Activated naive CD4-positive, alpha-beta T cell treated with anti-CD3 and anti-CD28 coated beads for 36 hours (primary cell): ENCODE results near the gene FTCD. TPM values are rescaled to one million over a fixed set of nuclear protein-coding genes. Genes with fewer than 3 reads are reported as not detected.
A peak's percentile ranks its signal among the peaks of the same experiment; 100 is the strongest.

Experiments
- CTCF ChIA-PET: fragments of 350-600 bp; sonication (Branson Sonifier 250); formaldehyde crosslinking; loops from one replicate; lab custom pipeline; 2021; ENCODE audit warnings: antibody characterized with exemption; lab: Charles Lee
- DNase-seq: peaks from one replicate; pipeline ENCODE4 v3.0.0-alpha.2; 2020
- H3K27ac Mint-ChIP-seq: one replicate; pipeline ENCODE4 v1.8.0; 2021; ENCODE audit warnings: mild to moderate bottlenecking, mixed read lengths
- H3K27me3 Mint-ChIP-seq: one replicate; pipeline ENCODE4 v1.8.0; 2021; ENCODE audit warnings: low read depth, mixed read lengths
- H3K36me3 Mint-ChIP-seq: one replicate; pipeline ENCODE4 v1.8.0; 2021; ENCODE audit warnings: low read depth, mixed read lengths
- H3K4me1 Mint-ChIP-seq: one replicate; pipeline ENCODE4 v1.8.0; 2021; ENCODE audit warnings: low read depth, mixed read lengths
- H3K4me3 Mint-ChIP-seq: one replicate; pipeline ENCODE4 v1.8.0; 2021; ENCODE audit warnings: mild to moderate bottlenecking, moderate library complexity, mixed read lengths
- H3K9me3 Mint-ChIP-seq: one replicate; pipeline ENCODE4 v1.8.0; 2021; ENCODE audit warnings: mixed read lengths
- intact Hi-C: fragments of 100-400 bp; cut with micrococcal nuclease; formaldehyde crosslinking; loops from one replicate; pipeline ENCODE4 v1.15.1; 2023
- total RNA-seq, 2 experiments: library from RNA; stranded (reverse); gene quantifications; one replicate each; pipeline ENCODE4 v1.2.3, GENCODE V29; 2021

The FTCD gene
- total RNA-seq, 2 experiments from 2014 or later = not detected

DNA sequence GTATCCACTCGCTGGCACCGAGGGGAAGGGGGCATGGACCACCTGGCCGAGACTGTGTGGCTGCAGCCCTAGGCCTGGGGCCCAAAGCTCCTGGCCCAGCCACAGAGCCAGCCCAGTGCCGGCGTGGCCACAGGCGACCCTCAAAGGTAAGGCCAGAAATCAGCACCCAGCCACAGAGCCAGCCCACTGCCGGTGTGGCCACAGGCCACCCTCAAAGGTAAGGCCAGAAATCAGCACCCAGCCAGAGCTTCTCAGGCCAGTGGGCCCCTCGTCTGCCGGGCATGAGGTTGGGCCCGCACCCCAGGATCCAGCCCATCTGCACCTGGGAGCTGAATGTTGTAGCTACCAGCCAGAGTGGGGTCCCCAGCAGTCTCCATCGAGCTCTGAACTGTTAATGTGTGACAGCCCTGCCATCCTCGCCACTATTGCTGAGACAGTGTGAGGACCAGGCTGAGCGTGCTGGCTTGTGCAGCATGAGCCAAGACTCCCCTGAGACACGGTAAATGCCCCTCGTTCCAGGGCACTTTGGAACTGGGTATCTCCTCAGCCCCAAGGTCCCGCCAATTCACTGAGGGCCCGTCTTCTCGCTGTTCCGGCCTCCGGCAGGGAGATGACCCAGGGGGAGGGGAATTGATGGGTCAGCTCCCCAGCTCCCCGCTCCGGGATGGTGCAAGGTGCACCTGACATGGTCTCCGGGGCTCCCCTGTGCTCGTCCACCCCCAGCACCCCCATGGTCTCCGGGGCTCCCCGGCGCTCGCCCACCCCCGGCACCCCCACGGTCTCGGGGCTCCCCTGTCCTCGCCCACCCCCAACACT lies 4.7 kb upstream of the FTCD start:
- no peaks in the 10 kb centered on the region for H3K36me3 Mint-ChIP-seq
- intact Hi-C loops = no loop called here
- H3K27ac Mint-ChIP-seq = no peak overlapping the region
- H3K4me3 Mint-ChIP-seq = no peak overlapping the region
- H3K27me3 Mint-ChIP-seq = no peaks in the 10 kb centered on the region
- no peaks in the 10 kb centered on the region for H3K4me1 Mint-ChIP-seq
- no peaks in the 10 kb centered on the region for H3K9me3 Mint-ChIP-seq
- DNase-seq = no peak
- CTCF ChIA-PET = no interaction called here

DNA sequence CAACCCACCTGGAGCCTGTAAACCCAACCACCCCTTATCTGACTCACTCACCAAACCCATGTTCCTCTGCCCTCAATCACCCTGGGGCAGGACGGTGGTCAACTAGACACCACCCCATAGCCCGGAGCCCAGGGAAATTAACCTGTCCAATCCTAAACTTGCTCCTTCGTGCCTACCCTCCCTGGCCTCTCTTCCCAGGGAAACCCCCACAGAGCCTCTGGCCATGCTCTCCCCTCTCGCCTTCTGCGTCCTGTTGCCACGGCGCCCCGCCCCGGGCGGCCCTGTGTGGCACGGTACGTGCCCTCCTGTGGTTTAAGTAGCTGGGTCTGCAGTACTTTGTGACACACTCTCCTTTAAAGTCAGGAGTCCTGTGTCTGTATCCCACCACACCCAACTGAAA lies 4.0 kb upstream of the FTCD start:
- Mint-ChIP-seq H3K27ac (no peak overlapping the region), H3K36me3 (no peaks in the 10 kb centered on the region), H3K4me1 (no peaks in the 10 kb centered on the region), H3K9me3 (no peaks in the 10 kb centered on the region), H3K4me3 (no peak overlapping the region), H3K27me3 (no peaks in the 10 kb centered on the region)
- intact Hi-C loops = no loop called here
- no peak for DNase-seq
- CTCF ChIA-PET = no interaction called here

DNA sequence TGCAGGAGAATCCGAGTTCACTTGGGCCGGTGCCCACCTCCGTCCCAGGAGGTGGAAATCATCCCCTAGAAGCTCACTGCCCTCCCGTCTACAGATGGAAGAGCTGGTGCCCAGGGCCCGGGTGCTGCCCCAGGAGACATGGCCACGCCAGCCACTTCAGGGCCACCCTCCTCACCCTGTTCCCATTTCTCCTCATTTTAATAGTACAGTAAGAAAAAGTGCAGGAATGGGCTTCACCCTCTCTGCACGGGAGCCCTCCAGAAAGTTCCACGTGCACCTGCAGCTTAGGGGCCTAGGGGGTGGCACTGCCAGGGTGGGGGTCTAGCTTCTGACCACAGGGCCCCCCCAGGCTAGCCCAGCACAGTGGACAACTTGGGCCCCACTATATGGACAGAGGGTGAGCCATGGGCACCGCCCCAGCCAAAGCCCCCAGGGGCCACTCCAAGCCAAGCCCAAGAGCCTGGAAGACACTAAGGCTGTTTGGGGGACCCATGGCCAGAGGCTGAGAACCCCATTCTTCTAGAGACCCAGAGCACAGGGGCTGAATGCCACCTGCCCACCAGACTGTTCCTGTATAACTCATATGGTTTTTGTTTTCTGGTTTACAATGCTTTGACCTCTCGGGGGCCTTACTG lies 3.4 kb upstream of the FTCD start:
- CTCF ChIA-PET = no interaction called here
- Mint-ChIP-seq H3K27me3 (no peaks in the 10 kb centered on the region), H3K4me1 (no peaks in the 10 kb centered on the region), H3K4me3 (no peak overlapping the region), H3K36me3 (no peaks in the 10 kb centered on the region), H3K27ac (no peak overlapping the region), H3K9me3 (no peaks in the 10 kb centered on the region)
- DNase-seq = no peak
- intact Hi-C loops = no loop called here

DNA sequence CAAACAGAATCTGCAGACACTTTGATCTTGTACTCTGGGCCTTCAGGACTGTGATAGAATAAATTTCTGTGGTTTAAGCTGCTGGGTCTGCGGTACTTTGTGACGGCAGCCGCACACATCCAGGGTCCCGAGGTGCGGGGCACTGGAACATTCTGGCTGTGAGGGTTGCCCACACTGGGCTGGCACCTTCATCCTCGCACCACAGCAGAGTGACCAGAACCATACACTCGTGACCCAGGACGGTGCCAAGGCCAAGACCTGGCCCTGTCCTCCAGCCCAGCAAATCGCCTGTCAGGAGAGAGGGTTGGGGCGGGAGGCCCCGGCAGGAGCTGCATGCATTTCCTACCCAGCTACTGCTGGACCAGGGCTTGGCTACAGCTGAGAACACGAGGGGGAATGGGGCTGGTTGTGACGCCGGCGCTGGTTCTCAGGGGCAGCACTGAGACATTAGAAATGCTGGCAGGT lies 2.6 kb upstream of the FTCD start:
- CTCF ChIA-PET = no interaction called here

DNA sequence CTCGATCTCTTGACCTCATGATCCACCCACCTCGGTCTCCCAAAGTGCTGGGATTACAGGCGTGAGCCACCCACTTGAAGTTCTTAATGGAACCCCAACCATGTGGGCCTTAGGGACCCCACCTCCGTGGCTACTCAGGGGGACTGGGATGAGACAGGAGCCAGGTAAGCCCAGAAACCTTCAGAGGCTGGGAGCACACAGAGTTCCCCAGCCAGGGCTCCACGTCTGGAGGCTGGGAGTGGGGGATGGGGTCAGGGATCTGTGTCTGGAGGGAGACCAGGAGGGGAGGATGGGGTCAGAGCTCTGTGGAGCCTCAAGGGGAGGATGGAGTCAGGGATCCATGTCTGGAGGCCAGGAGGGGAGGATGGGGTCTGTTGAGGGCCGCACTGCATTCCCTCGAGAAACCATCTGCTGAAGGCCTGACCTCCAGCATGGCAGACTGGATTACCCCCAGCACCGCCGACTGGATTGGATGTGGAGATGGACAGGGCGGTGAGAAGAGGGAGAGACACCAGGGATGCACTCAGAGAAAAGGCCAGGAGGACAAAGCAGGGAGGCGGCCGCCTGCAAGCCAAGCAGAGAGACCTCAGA lies 2.1 kb upstream of the FTCD start:
- Mint-ChIP-seq H3K27ac (no peak overlapping the region), H3K9me3 (no peaks in the 10 kb centered on the region), H3K4me3 (no peak overlapping the region), H3K36me3 (no peaks in the 10 kb centered on the region), H3K27me3 (no peaks in the 10 kb centered on the region), H3K4me1 (peaks cover 2% of the 10 kb centered on the region)
- DNase-seq = no peak
- intact Hi-C loops = no loop called here
- CTCF ChIA-PET = no interaction called here

More for the DNA sequence above, 2.6 kb upstream of the FTCD start:
- DNase-seq = no peak
- Mint-ChIP-seq H3K36me3 (no peaks in the 10 kb centered on the region), H3K9me3 (no peaks in the 10 kb centered on the region), H3K4me3 (no peak overlapping the region), H3K4me1 (no peaks in the 10 kb centered on the region), H3K27me3 (no peaks in the 10 kb centered on the region), H3K27ac (no peak overlapping the region)
- intact Hi-C loops = no loop called here

DNA sequence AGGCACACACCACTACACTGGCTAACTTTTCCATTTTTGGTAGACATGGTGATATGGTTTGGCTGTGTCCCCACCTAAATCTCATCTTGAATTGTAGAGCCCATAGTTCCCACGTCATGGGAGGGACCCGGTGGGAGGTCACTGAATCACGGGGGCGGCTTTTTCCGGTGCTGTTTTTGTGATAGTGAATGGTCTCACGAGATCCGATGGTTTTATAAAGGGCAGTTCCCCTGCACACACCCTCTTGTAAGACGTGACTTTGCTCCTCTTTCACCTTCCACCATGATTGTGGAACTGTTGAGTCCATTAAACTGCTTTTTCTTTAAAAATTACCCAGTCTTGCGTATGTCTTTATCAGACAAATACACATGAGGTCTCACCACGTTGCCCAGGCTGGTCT lies 1.3 kb upstream of the FTCD start:
- CTCF ChIA-PET = no interaction called here
- intact Hi-C loops = no loop called here
- Mint-ChIP-seq H3K27me3 (no peaks in the 10 kb centered on the region), H3K4me3 (no peak overlapping the region), H3K36me3 (no peaks in the 10 kb centered on the region), H3K4me1 (peaks cover 2% of the 10 kb centered on the region), H3K27ac (no peak overlapping the region), H3K9me3 (no peaks in the 10 kb centered on the region)
- no peak for DNase-seq

DNA sequence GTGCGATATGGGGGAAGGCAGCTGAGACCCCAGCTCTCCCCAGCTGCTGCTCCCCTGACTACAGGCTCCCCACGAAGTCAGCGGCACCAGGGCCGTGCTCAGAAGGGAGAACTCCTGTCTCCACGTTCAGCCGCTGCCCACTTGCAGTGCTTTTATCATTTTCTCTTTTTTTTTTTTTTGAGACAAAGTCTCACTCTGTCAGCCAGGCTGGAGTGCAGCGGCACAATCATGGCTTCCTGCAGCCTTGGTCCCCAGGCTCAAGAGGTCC lies 933 bp upstream of the FTCD start:
- intact Hi-C loops = no loop called here
- H3K9me3 Mint-ChIP-seq = no peaks in the 10 kb centered on the region
- peaks cover 2% of the 10 kb centered on the region for H3K4me1 Mint-ChIP-seq
- CTCF ChIA-PET = no interaction called here
- DNase-seq = no peak
- H3K27ac Mint-ChIP-seq = no peak overlapping the region
- no peaks in the 10 kb centered on the region for H3K27me3 Mint-ChIP-seq
- H3K4me3 Mint-ChIP-seq = no peak overlapping the region
- no peaks in the 10 kb centered on the region for H3K36me3 Mint-ChIP-seq

DNA sequence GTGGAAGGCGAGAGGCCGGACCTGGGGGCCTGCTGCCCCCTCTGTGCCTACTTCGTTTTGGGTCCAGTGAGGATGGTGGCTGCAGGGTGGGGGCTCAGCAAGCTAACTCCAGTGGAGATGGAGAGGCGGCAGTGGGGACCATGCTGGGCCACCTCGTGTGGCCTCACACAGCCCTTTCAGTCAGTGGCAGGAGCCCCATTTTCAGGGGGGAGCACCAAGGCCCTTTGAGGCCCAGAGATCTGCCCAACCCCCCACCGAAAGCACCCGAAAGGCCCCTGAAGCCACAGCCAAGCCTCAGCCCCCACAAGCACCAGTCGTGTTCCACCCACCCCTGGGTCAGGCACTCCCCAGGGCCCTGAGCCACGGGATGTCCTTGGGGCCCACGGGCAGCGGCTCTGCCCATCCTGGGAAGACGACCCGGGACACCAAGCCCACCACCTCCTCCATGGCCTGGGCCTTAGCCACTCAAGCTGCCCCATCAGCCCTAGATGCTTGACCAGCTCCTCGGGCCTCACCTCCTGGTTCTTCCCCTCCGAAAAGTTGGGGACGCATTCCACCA lies 345 bp downstream of the FTCD start:
- Mint-ChIP-seq H3K9me3 (no peaks in the 10 kb centered on the region), H3K4me3 (no peak overlapping the region), H3K36me3 (no peaks in the 10 kb centered on the region), H3K27ac (no peak overlapping the region), H3K4me1 (peaks cover 2% of the 10 kb centered on the region), H3K27me3 (no peaks in the 10 kb centered on the region)
- intact Hi-C loops = no loop called here
- no peak for DNase-seq
- CTCF ChIA-PET = no interaction called here

DNA sequence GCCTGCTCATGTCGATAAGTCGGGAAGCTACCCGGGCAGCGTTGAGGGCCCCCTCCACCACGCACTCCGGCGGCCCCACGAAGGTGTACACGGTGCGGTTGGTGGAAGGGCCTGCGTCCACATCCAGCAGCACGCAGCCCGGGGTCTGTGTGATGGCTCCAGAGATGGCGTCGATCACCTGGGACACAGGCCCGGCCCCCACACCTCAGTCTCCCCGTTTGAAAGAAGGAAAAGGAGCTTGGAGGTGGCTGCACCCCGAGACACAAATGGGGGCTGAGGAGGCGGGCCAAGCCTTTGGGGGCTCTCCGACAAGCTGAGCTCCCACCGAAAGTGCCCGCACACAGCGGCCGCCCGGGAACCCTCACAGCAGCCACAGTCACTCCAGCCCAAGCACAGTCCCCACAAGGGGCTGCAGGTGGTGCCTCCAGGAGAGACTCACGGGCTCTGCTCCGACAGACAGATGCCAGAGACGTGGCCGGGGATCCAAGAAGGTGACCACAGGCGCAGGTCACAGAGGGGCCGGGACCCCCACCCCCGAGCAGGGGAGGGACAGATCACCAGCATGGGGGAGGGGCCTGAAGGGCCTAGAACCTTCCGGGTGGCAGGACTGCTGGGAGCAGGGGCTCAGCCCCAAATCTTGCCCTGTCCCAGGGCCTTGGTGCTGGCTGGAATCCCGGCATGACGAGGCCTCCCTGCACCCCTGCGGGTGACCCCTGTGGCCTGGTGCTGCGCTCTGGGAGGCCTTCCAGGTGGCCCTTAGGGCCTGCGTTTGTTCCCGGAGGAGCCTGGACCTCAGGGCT lies 1.0 kb downstream of the FTCD start:
- Mint-ChIP-seq H3K4me1 (peaks cover 2% of the 10 kb centered on the region), H3K27me3 (no peaks in the 10 kb centered on the region), H3K36me3 (no peaks in the 10 kb centered on the region), H3K4me3 (no peak overlapping the region), H3K27ac (no peak overlapping the region), H3K9me3 (no peaks in the 10 kb centered on the region)
- DNase-seq = no peak
- intact Hi-C loops = no loop called here
- CTCF ChIA-PET = interaction anchor here (0.8 to 2.0 kb wide), 3 partner anchors 12 to 171 kb away, joined by 3 to 6 read pairs (median 4); a partner anchor contains a TSS

DNA sequence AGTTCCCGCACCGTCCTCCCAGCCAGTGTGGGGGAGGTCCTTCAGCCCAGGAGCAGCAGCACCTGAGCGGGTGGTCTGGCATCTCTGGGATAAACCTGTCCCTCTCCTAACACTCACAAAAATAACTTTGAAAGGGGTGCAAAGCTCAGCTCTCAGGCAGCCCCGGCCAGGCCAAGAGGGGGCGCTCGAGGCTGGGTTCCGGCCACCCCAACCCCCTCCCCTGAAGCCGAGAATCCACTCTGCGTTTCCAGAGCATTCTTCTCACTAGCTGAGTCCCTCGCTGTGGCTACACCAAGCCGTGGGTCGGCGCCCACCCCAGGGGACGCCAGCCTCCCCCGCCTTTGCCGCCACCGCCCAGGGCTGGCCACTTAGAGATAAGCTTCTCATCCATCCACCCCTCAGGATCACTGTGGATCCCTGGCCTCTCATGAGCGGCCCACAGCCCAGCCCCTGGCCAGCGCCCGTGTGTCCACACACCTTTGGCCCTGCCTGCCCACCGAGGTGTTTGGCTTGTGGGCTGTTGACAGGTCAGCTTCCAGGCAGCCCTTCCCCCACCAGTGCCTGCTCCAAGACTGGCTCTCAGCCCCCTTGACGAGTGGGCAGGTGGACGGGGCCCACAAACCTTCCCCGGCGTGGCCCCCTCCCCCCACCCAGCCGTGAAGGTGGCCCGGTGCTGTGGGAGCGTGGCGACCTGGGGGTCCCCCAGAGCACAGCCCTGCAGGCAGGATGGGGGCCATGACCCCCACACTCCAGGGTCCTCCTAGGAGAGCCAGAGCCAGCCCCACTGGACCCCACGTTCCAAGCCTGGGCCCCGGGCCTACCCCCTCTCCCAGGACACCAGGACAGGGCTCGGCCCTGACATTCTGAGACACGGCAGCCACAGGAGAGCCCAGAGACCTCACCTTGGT lies 1.9 kb downstream of the FTCD start:
- no peak overlapping the region for H3K4me3 Mint-ChIP-seq
- intact Hi-C loops = no loop called here
- H3K27ac Mint-ChIP-seq = no peak overlapping the region
- H3K36me3 Mint-ChIP-seq = no peaks in the 10 kb centered on the region
- H3K4me1 Mint-ChIP-seq = peaks cover 2% of the 10 kb centered on the region
- DNase-seq = peak; percentile 72
- CTCF ChIA-PET = interaction anchor here (0.7 to 2.0 kb wide), 9 partner anchors 10 to 232 kb away, joined by 3 to 7 read pairs (median 4); a partner anchor contains a TSS
- H3K27me3 Mint-ChIP-seq = no peaks in the 10 kb centered on the region
- H3K9me3 Mint-ChIP-seq = no peaks in the 10 kb centered on the region

DNA sequence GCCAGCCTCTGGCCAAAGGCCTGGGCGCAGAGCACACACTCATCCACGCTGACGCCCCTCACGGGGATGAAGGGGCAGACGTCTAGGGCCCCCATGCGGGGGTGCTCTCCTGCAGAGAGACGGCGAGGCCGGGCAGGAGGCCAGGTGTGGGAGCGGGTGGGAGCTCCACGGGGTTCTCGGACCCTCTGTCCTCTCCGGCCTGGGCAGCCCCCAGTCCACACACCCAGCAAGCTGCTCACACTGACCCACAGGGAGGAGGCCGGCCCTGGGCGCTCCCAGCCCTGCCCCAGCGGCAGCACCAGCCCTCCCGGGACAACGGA lies 2.5 kb downstream of the FTCD start:
- intact Hi-C loops = no loop called here
- H3K4me1 Mint-ChIP-seq = peaks cover 2% of the 10 kb centered on the region
- H3K9me3 Mint-ChIP-seq = no peaks in the 10 kb centered on the region
- DNase-seq = no peak
- H3K27ac Mint-ChIP-seq = no peak overlapping the region
- no peaks in the 10 kb centered on the region for H3K27me3 Mint-ChIP-seq
- CTCF ChIA-PET = interaction anchor here (0.7 to 2.0 kb wide), 8 partner anchors 9 to 233 kb away, joined by 3 to 7 read pairs (median 4); no protein-coding TSS in a partner anchor
- H3K4me3 Mint-ChIP-seq = no peak overlapping the region
- no peaks in the 10 kb centered on the region for H3K36me3 Mint-ChIP-seq
